ENCODE measurements around the gene HSCB.
"Not testable (repeated sequence)": the region's sequence is repeated elsewhere in the genome, so short reads cannot be mapped to it uniquely, and the experiment has no call there.

HSCB gene

GRCh38 chr22:28741200-28741784 lies 547 bp upstream of the HSCB start:
- H2AFZ ChIP-seq (ENCODE audit: low read depth), result peak overlapping the region; percentile 83
- H3K36me3 ChIP-seq (ENCODE audit: insufficient read depth), result peaks cover 4% of the 10 kb centered on the region; the same call in 1 of the 2 replicates
- peak overlapping the region; percentile 44; the same call in 1 of the 2 replicates for H3K9ac ChIP-seq
- H3K4me1 ChIP-seq (ENCODE audit: low read depth, poor library complexity, severe bottlenecking), result peaks cover 32% of the 10 kb centered on the region
- no peak overlapping the region for H3K4me3 ChIP-seq (IDR thresholded peaks at IDR 0.05; ENCODE audit: insufficient read depth, low read depth, low read length)
- H4K20me1 ChIP-seq (ENCODE audit: insufficient read depth), result no peaks in the 10 kb centered on the region
- no peaks in the 10 kb centered on the region for H3K27me3 ChIP-seq (ENCODE audit: insufficient read depth, low read depth)
- H3K4me2 ChIP-seq, result peak overlapping the region; percentile 68
- H3K79me2 ChIP-seq (ENCODE audit: insufficient read depth, low read depth), result peaks cover 19% of the 10 kb centered on the region; the same call in 1 of the 2 replicates
- peak overlapping the region; percentile 44; the same call in 1 of the 2 replicates for H3K27ac ChIP-seq
- TF ChIP-seq CTCF (conservative IDR thresholded peaks at IDR 0.05; ENCODE audit: low read depth, low read length), result no peak

GRCh38 chr22:28742562-28742962 lies 723 bp downstream of the HSCB start:
- Histone ChIP-seq H3K79me2 (ENCODE audit: insufficient read depth, low read depth) (peaks cover 8% of the 10 kb centered on the region; the same call in 1 of the 2 replicates), H2AFZ (ENCODE audit: low read depth) (peak overlapping the region; percentile 83)

GRCh38 chr22:28743852-28744251 lies 2.0 kb downstream of the HSCB start:
- Histone ChIP-seq H4K20me1 (ENCODE audit: insufficient read depth) (no peaks in the 10 kb centered on the region), H3K4me3 (IDR thresholded peaks at IDR 0.05; ENCODE audit: insufficient read depth, low read depth, low read length) (no peak overlapping the region), H3K4me2 (no peak overlapping the region), H3K27me3 (ENCODE audit: insufficient read depth, low read depth) (no peaks in the 10 kb centered on the region), H2AFZ (ENCODE audit: low read depth) (no peak overlapping the region), H3K36me3 (ENCODE audit: insufficient read depth) (peaks cover 4% of the 10 kb centered on the region; the same call in 1 of the 2 replicates), H3K4me1 (ENCODE audit: low read depth, poor library complexity, severe bottlenecking) (peaks cover 20% of the 10 kb centered on the region), H3K27ac (no peak overlapping the region), H3K9ac (no peak overlapping the region), H3K79me2 (ENCODE audit: insufficient read depth, low read depth) (peaks cover 8% of the 10 kb centered on the region; the same call in 1 of the 2 replicates)
- no peak for TF ChIP-seq CTCF (conservative IDR thresholded peaks at IDR 0.05; ENCODE audit: low read depth, low read length)

More at GRCh38 chr22:28742562-28742962, 723 bp downstream of the HSCB start:
- Histone ChIP-seq H3K4me1 (ENCODE audit: low read depth, poor library complexity, severe bottlenecking) (peaks cover 31% of the 10 kb centered on the region), H3K9ac (peak overlapping the region; percentile 83; the same call in 1 of the 2 replicates), H3K4me3 (IDR thresholded peaks at IDR 0.05; ENCODE audit: insufficient read depth, low read depth, low read length) (no peak overlapping the region), H3K4me2 (peak overlapping the region; percentile 41), H3K36me3 (ENCODE audit: insufficient read depth) (peaks cover 4% of the 10 kb centered on the region; the same call in 1 of the 2 replicates), H3K27me3 (ENCODE audit: insufficient read depth, low read depth) (no peaks in the 10 kb centered on the region), H4K20me1 (ENCODE audit: insufficient read depth) (no peaks in the 10 kb centered on the region), H3K27ac (peak overlapping the region; percentile 75; the same call in 1 of the 2 replicates)
- TF ChIP-seq CTCF (conservative IDR thresholded peaks at IDR 0.05; ENCODE audit: low read depth, low read length), result no peak

- Histone ChIP-seq H3K4me3 (IDR thresholded peaks at IDR 0.05; ENCODE audit: insufficient read depth, low read depth, low read length) (no peak overlapping the region), H2AFZ (ENCODE audit: low read depth) (no peak overlapping the region), H3K27me3 (ENCODE audit: insufficient read depth, low read depth) (no peaks in the 10 kb centered on the region), H3K79me2 (ENCODE audit: insufficient read depth, low read depth) (no peaks in the 10 kb centered on the region), H4K20me1 (ENCODE audit: insufficient read depth) (no peaks in the 10 kb centered on the region), H3K9ac (no peak overlapping the region), H3K4me1 (ENCODE audit: low read depth, poor library complexity, severe bottlenecking) (no peaks in the 10 kb centered on the region), H3K27ac (no peak overlapping the region), H3K36me3 (ENCODE audit: insufficient read depth) (no peaks in the 10 kb centered on the region; the same call in 1 of the 2 replicates), H3K4me2 (no peak overlapping the region)
- no peak for TF ChIP-seq CTCF (conservative IDR thresholded peaks at IDR 0.05; ENCODE audit: low read depth, low read length)
Observed at GRCh38 chr22:28750471-28750881, 8.6 kb downstream of the HSCB start.

GRCh38 chr22:28754512-28754911 lies 12.7 kb downstream of the HSCB start:
- not testable (repeated sequence) for H3K4me1 ChIP-seq (ENCODE audit: low read depth, poor library complexity, severe bottlenecking); H3K9ac ChIP-seq; H3K36me3 ChIP-seq (ENCODE audit: insufficient read depth); H4K20me1 ChIP-seq (ENCODE audit: insufficient read depth); H3K27me3 ChIP-seq (ENCODE audit: insufficient read depth, low read depth); H2AFZ ChIP-seq (ENCODE audit: low read depth); H3K4me2 ChIP-seq; H3K4me3 ChIP-seq (IDR thresholded peaks at IDR 0.05; ENCODE audit: insufficient read depth, low read depth, low read length); H3K27ac ChIP-seq; H3K79me2 ChIP-seq (ENCODE audit: insufficient read depth, low read depth)
